HG02852 (cell line): ENCODE data around the gene PLCB3.

Experiments
- ATAC-seq: cut with Tn5 transposase; IDR thresholded peaks from one replicate; pipeline ENCODE4 v1.9.1; 2021; ENCODE audit warnings: mild to moderate bottlenecking, moderate library complexity; ENCODE audit not compliant: unreplicated experiment

The PLCB3 gene

GRCh38 chr11:64285885-64286800 is 34.8 kb downstream of the PLCB3 start:
- no peak for ATAC-seq

GRCh38 chr11:64286801-64287159 is 35.5 kb downstream of the PLCB3 start:
- no peak for ATAC-seq

GRCh38 chr11:64287676-64288352 is 36.5 kb downstream of the PLCB3 start:
- no peak for ATAC-seq

- no peak for ATAC-seq
Measured at GRCh38 chr11:64288353-64288750, 37.0 kb downstream of the PLCB3 start.

GRCh38 chr11:64289002-64289564 is 37.8 kb downstream of the PLCB3 start:
- no peak for ATAC-seq

- ATAC-seq, result no peak
Measured at GRCh38 chr11:64290352-64291261, 39.3 kb downstream of the PLCB3 start.

GRCh38 chr11:64291262-64291751 is 40.0 kb downstream of the PLCB3 start, which contains the start of gene KCNK4:
Gene KCNK4 (plus strand): TSS chr11:64291302. CDS start chr11:64293019, 1,717 bp downstream.
- ATAC-seq, result no peak

GRCh38 chr11:64291752-64292459 is 40.6 kb downstream of the PLCB3 start:
- ATAC-seq, result no peak

GRCh38 chr11:64292460-64293254 is 41.3 kb downstream of the PLCB3 start:
- ATAC-seq, result no peak

- no peak for ATAC-seq
Measured at GRCh38 chr11:64294774-64295173, 43.4 kb downstream of the PLCB3 start.

GRCh38 chr11:64295760-64296159 is 44.4 kb downstream of the PLCB3 start:
- no peak for ATAC-seq

GRCh38 chr11:64296236-64296635 is 44.9 kb downstream of the PLCB3 start:
- no peak for ATAC-seq

GRCh38 chr11:64296830-64297698 is 45.7 kb downstream of the PLCB3 start:
- no peak for ATAC-seq

GRCh38 chr11:64297699-64298358 is 46.5 kb downstream of the PLCB3 start:
- ATAC-seq, result no peak

- no peak for ATAC-seq
Measured at GRCh38 chr11:64298966-64299846, 47.9 kb downstream of the PLCB3 start.

GRCh38 chr11:64299847-64300648 is 48.7 kb downstream of the PLCB3 start, which contains the start of gene CATSPERZ:
Gene CATSPERZ (plus strand): TSS chr11:64300358. CDS start chr11:64300411, 53 bp downstream.
- ATAC-seq, result no peak
